OCI-LY1 (cell line): Measurements from ENCODE around the gene PPP1R2C.

ENCODE experiments used
- H2AFZ ChIP-seq: fragments of 200-600 bp; sonication (generic), shearing (Covaris generic); 2 replicates; pipeline ENCODE4 v1.6.0; 2014; ENCODE audit warnings: antibody characterized with exemption, mild to moderate bottlenecking, low read length
- H3F3A ChIP-seq: fragments of 200-600 bp; sonication (generic), shearing (Covaris generic); 2 replicates; pipeline ENCODE4 v1.6.0; 2014; ENCODE audit warnings: mild to moderate bottlenecking, antibody characterized with exemption, low read length, moderate library complexity; ENCODE audit not compliant: insufficient read depth
- H3K27ac ChIP-seq: fragments of 200-600 bp; sonication (generic); 2 replicates; pipeline ENCODE4 v1.5.1; 2014; ENCODE audit warnings: low read length, mixed run types, mild to moderate bottlenecking, low read depth; ENCODE audit not compliant: poor library complexity, severe bottlenecking
- H3K27me3 ChIP-seq: fragments of 200-600 bp; sonication (generic); 2 replicates; pipeline ENCODE4 v1.6.0; 2014; ENCODE audit warnings: antibody characterized with exemption, mild to moderate bottlenecking, low read length, moderate library complexity; ENCODE audit not compliant: insufficient read depth
- H3K36me3 ChIP-seq: fragments of 200-600 bp; sonication (generic); 2 replicates; pipeline ENCODE4 v1.6.1; 2014; ENCODE audit warnings: mild to moderate bottlenecking, antibody characterized with exemption, low read length, moderate library complexity, mixed read lengths; ENCODE audit not compliant: insufficient read depth
- H3K4me1 ChIP-seq: fragments of 200-600 bp; sonication (generic); 2 replicates; pipeline ENCODE4 v1.5.1; 2014; ENCODE audit warnings: mild to moderate bottlenecking, low read length, moderate library complexity; ENCODE audit not compliant: insufficient read depth, severe bottlenecking
- H3K4me2 ChIP-seq: fragments of 200-600 bp; sonication (generic), shearing (Covaris generic); 2 replicates; pipeline ENCODE4 v1.6.1; 2014; ENCODE audit warnings: low read length
- H3K4me3 ChIP-seq: fragments of 200-600 bp; sonication (generic); 2 replicates; pipeline ENCODE4 v1.5.1; 2014; ENCODE audit warnings: low read length, low read depth, mild to moderate bottlenecking, mixed read lengths; ENCODE audit not compliant: poor library complexity, severe bottlenecking
- H3K79me2 ChIP-seq: fragments of 200-600 bp; shearing (Covaris generic); 2 replicates; pipeline ENCODE4 v1.6.1; 2016; ENCODE audit warnings: mixed run types, low read length, mixed read lengths; ENCODE audit not compliant: insufficient read depth
- H3K9ac ChIP-seq: fragments of 200-600 bp; sonication (generic), shearing (Covaris generic); 2 replicates; pipeline ENCODE4 v1.6.1; 2014; ENCODE audit warnings: mild to moderate bottlenecking, low read length, mixed read lengths
- H3K9me2 ChIP-seq: fragments of 200-600 bp; sonication (generic), shearing (Covaris generic); 2 replicates; pipeline ENCODE4 v1.6.1; 2014; ENCODE audit warnings: low read depth, mild to moderate bottlenecking, low read length, mixed read lengths
- H3K9me3 ChIP-seq: fragments of 200-600 bp; shearing (Covaris generic); 2 replicates; pipeline ENCODE4 v1.6.1; 2014; ENCODE audit warnings: low read length, mixed read lengths
- H4K20me1 ChIP-seq: fragments of 200-600 bp; sonication (generic), shearing (Covaris generic); 2 replicates; pipeline ENCODE4 v1.6.0; 2016; ENCODE audit warnings: mild to moderate bottlenecking, low read length; ENCODE audit not compliant: insufficient read depth
- CTCF ChIP-seq: fragments of 200-600 bp; sonication (generic), shearing (Covaris generic); IDR thresholded peaks from 2 replicates; pipeline ENCODE4 v1.5.1; 2017; ENCODE audit warnings: mild to moderate bottlenecking, antibody characterized with exemption, low read length, moderate library complexity, mixed read lengths
- EZH2 ChIP-seq: fragments of 200-600 bp; sonication (generic), shearing (Covaris generic); IDR thresholded peaks from 2 replicates; pipeline ENCODE4 v1.8.0; 2017; ENCODE audit warnings: borderline replicate concordance, mixed run types, mild to moderate bottlenecking, antibody characterized with exemption, low read length, moderate library complexity, mixed read lengths

Gene PPP1R2C

DNA sequence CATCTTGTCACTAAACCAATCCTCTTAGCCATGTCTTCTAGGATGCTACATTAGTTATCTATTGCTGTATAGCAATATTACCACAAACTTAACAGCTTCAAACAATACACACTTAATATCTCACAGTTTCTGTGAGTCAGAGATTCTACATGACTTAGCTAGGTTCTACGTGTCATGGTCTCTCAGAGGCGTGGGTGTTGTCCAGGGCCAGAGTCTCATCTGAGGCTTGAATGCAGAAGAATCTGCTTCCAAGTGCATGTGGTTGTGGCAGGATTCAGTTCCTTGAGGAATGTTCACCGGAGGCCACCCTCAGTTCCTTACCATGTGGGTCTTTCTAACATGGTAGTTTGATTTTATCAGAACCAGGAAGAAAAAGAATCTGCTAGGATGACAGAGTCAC lies 26.4 kb downstream of the PPP1R2C start:
- H3K36me3 ChIP-seq: no peaks in the 10 kb centered on the region
- no peak overlapping the region for H3K4me3 ChIP-seq
- H3K4me2 ChIP-seq: no peak overlapping the region
- no peaks in the 10 kb centered on the region for H3K9me3 ChIP-seq
- TF ChIP-seq EZH2: no peak
- TF ChIP-seq CTCF: no peak
- H3F3A ChIP-seq: no peaks in the 10 kb centered on the region
- H3K79me2 ChIP-seq: no peaks in the 10 kb centered on the region
- no peaks in the 10 kb centered on the region for H3K9me2 ChIP-seq
- H2AFZ ChIP-seq: no peak overlapping the region
- no peaks in the 10 kb centered on the region for H3K27me3 ChIP-seq
- H3K27ac ChIP-seq: no peak overlapping the region
- no peak overlapping the region for H3K9ac ChIP-seq
- no peaks in the 10 kb centered on the region for H4K20me1 ChIP-seq
- peaks cover 11% of the 10 kb centered on the region for H3K4me1 ChIP-seq

- peak overlapping the region; percentile 17 for H3K27ac ChIP-seq
- no peak overlapping the region for H3K4me2 ChIP-seq
- no peaks in the 10 kb centered on the region for H4K20me1 ChIP-seq
- peaks cover 8% of the 10 kb centered on the region for H3K4me1 ChIP-seq
- no peaks in the 10 kb centered on the region for H3K79me2 ChIP-seq
- no peaks in the 10 kb centered on the region for H3K27me3 ChIP-seq
- no peaks in the 10 kb centered on the region for H3K9me2 ChIP-seq
- TF ChIP-seq EZH2: no peak
- no peak for TF ChIP-seq CTCF
- no peak overlapping the region for H2AFZ ChIP-seq
- H3K9ac ChIP-seq: no peak overlapping the region
- H3K9me3 ChIP-seq: no peaks in the 10 kb centered on the region
- no peaks in the 10 kb centered on the region for H3K36me3 ChIP-seq
- no peak overlapping the region for H3K4me3 ChIP-seq
- no peaks in the 10 kb centered on the region for H3F3A ChIP-seq
These were observed 29.7 kb downstream of the PPP1R2C start for GRCh38 chrX:42748067-42748850.

DNA sequence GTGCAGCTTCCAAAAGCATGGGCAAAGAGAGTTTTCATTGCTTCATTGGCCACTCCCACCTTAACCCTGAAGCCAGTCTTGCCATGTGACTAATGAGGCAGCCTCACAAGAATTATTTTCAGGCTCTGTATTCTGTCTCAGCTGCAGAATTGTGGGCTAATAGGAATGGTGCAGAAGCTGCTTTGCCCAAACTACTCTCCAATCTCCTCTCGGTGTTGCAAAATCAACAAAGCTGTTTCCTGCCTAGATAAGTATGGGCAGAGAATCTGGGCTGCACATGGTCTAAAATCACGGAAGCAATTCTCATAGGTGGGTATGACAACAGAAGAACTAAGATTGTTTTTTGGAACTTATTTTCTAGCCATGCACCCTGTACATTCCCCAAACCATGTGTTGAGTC lies 31.4 kb downstream of the PPP1R2C start:
- no peaks in the 10 kb centered on the region for H3K79me2 ChIP-seq
- H3K9me3 ChIP-seq: no peaks in the 10 kb centered on the region
- no peak overlapping the region for H3K9ac ChIP-seq
- H3K4me3 ChIP-seq: no peak overlapping the region
- no peak overlapping the region for H3K27ac ChIP-seq
- no peaks in the 10 kb centered on the region for H3K36me3 ChIP-seq
- no peaks in the 10 kb centered on the region for H3K9me2 ChIP-seq
- H4K20me1 ChIP-seq: no peaks in the 10 kb centered on the region
- no peaks in the 10 kb centered on the region for H3K27me3 ChIP-seq
- H3F3A ChIP-seq: no peaks in the 10 kb centered on the region
- peak overlapping the region; percentile 93 for H2AFZ ChIP-seq
- TF ChIP-seq EZH2 (no peak), CTCF (no peak)
- H3K4me2 ChIP-seq: no peak overlapping the region
- no peaks in the 10 kb centered on the region for H3K4me1 ChIP-seq
